IMR-90 (cell line): ENCODE measurements around the gene MEIS2. TPM values are rescaled to one million over a fixed set of nuclear protein-coding genes. Genes with fewer than 3 reads are reported as not detected.
A peak's percentile ranks its signal among the peaks of the same experiment; 100 is the strongest.

ENCODE experiments used
- ATAC-seq: fragments of 200-7000 bp; cut with Tn5 transposase; 2 replicates; pipeline ENCODE4 v1.9.1; 2020; ENCODE audit warnings: low read depth, mild to moderate bottlenecking, moderate library complexity
- Bru-seq: library from RNA; stranded (reverse); fragments of 400-500 nt; gene quantifications from one replicate; lab custom pipeline; 2021; lab: Mats Ljungman, UMichigan
- BruChase-seq, 2 experiments: library from RNA; stranded (reverse); fragments of 400-500 nt; gene quantifications; one replicate each; lab custom pipeline; 2021; lab: Mats Ljungman, UMichigan
- BruUV-seq: library from RNA; stranded (reverse); fragments of 400-500 nt; replicated peaks from 2 replicates; lab custom pipeline; 2021; lab: Mats Ljungman, UMichigan
- CTCF ChIA-PET: fragments of 300-600 bp; formaldehyde crosslinking; extraction: SDS; loops from one replicate; lab custom pipeline; 2021; ENCODE audit warnings: antibody characterized with exemption; lab: Yijun Ruan, JAX
- POLR2A ChIA-PET: fragments of 300-600 bp; sonication (Branson Sonifier 250); formaldehyde crosslinking; loops from one replicate; lab custom pipeline; 2022; ENCODE audit warnings: antibody characterized with exemption; ENCODE audit not compliant: unreplicated experiment; lab: Charles Lee
- DNase-seq: peaks from one replicate; pipeline ENCODE4 v3.0.0; 2013
- H2AFZ ChIP-seq: replicated peaks from 2 replicates; pipeline ENCODE3; 2013; ENCODE audit warnings: low read length, mild to moderate bottlenecking; ENCODE audit not compliant: poor library complexity
- H2AK5ac ChIP-seq: 2 replicates; pipeline ENCODE4 v1.6.1; 2013; ENCODE audit warnings: low read depth, low read length, inconsistent platforms
- H2AK9ac ChIP-seq: replicated peaks from 2 replicates; pipeline ENCODE3; 2013; ENCODE audit warnings: mild to moderate bottlenecking, low read depth, low read length, moderate library complexity; ENCODE audit not compliant: poor library complexity
- H2BK120ac ChIP-seq: 2 replicates; pipeline ENCODE4 v1.6.1; 2013; ENCODE audit warnings: low read depth, low read length, inconsistent platforms
- H2BK15ac ChIP-seq: 3 replicates; pipeline ENCODE4 v1.6.1; 2013; ENCODE audit warnings: low read depth, low read length, inconsistent platforms
- H2BK20ac ChIP-seq: 2 replicates; pipeline ENCODE4 v1.6.1; 2013; ENCODE audit warnings: low read depth, mild to moderate bottlenecking, inconsistent platforms, low read length, moderate library complexity
- H2BK5ac ChIP-seq: 2 replicates; pipeline ENCODE4 v1.6.1; 2013; ENCODE audit warnings: mild to moderate bottlenecking, low read depth, low read length, inconsistent platforms; ENCODE audit not compliant: poor library complexity, severe bottlenecking
- H3K14ac ChIP-seq: replicated peaks from 2 replicates; pipeline ENCODE4 v1.6.1; 2013; ENCODE audit warnings: low read depth, low read length, inconsistent platforms
- H3K18ac ChIP-seq: 2 replicates; pipeline ENCODE4 v1.6.1; 2013; ENCODE audit warnings: low read depth, low read length, control low read depth
- H3K23ac ChIP-seq: 2 replicates; pipeline ENCODE4 v1.6.1; 2013; ENCODE audit warnings: low read depth, low read length, inconsistent platforms
- H3K27ac ChIP-seq: 2 replicates; pipeline ENCODE4 v1.5.1; 2013; ENCODE audit warnings: mild to moderate bottlenecking, control low read depth, low read length; ENCODE audit not compliant: insufficient read depth
- H3K27me3 ChIP-seq: 2 replicates; pipeline ENCODE4 v1.6.1; 2013; ENCODE audit warnings: low read length; ENCODE audit not compliant: control insufficient read depth, insufficient read depth
- H3K36me3 ChIP-seq: 2 replicates; pipeline ENCODE4 v1.6.1; 2013; ENCODE audit warnings: low read length, mixed read lengths; ENCODE audit not compliant: control insufficient read depth, insufficient read depth
- H3K4ac ChIP-seq: 2 replicates; pipeline ENCODE4 v1.6.1; 2013; ENCODE audit warnings: low read depth, low read length, inconsistent platforms
- H3K4me1 ChIP-seq: 2 replicates; pipeline ENCODE4 v1.6.1; 2013; ENCODE audit warnings: low read length, mixed read lengths; ENCODE audit not compliant: control insufficient read depth, insufficient read depth
- H3K4me2 ChIP-seq: 2 replicates; pipeline ENCODE4 v1.6.1; 2013; ENCODE audit warnings: low read depth, mild to moderate bottlenecking, control low read depth, low read length, moderate library complexity
- H3K4me3 ChIP-seq: 2 replicates; pipeline ENCODE4 v1.5.1; 2013; ENCODE audit warnings: low read depth, mild to moderate bottlenecking, control low read depth, low read length, moderate library complexity; ENCODE audit not compliant: insufficient read depth
- H3K56ac ChIP-seq: 2 replicates; pipeline ENCODE4 v1.6.1; 2013; ENCODE audit warnings: low read length, inconsistent platforms; ENCODE audit not compliant: insufficient read depth; ENCODE audit errors: extremely low read depth
- H3K79me1 ChIP-seq, 2 experiments: 2 replicates each; pipeline ENCODE4 v1.6.1; 2013; ENCODE audit warnings: low read length in 2 of 2, inconsistent platforms in 1 of 2, low read depth in 1 of 2
- H3K9ac ChIP-seq: 2 replicates; pipeline ENCODE4 v1.6.1; 2013; ENCODE audit warnings: low read depth, low read length, control low read depth
- H3K9me1 ChIP-seq: 2 replicates; pipeline ENCODE4 v1.6.1; 2013; ENCODE audit warnings: low read length, inconsistent platforms; ENCODE audit not compliant: insufficient read depth
- H3K9me3 ChIP-seq: 2 replicates; pipeline ENCODE4 v1.6.1; 2013; ENCODE audit warnings: low read length; ENCODE audit not compliant: control insufficient read depth, insufficient read depth
- H4K20me1 ChIP-seq: 2 replicates; pipeline ENCODE4 v1.6.1; 2013; ENCODE audit warnings: low read length, inconsistent platforms; ENCODE audit not compliant: insufficient read depth
- H4K5ac ChIP-seq: 2 replicates; pipeline ENCODE4 v1.6.1; 2013; ENCODE audit warnings: mild to moderate bottlenecking, low read depth, low read length, control low read depth
- H4K8ac ChIP-seq, 2 experiments: 2 replicates each; pipeline ENCODE4 v1.6.1; 2013; ENCODE audit warnings: low read depth in 2 of 2, low read length in 2 of 2, control low read depth in 1 of 2, inconsistent platforms in 1 of 2
- H4K91ac ChIP-seq: 2 replicates; pipeline ENCODE4 v1.6.1; 2013; ENCODE audit warnings: low read depth, low read length, inconsistent platforms; ENCODE audit not compliant: insufficient read depth
- CHD1 ChIP-seq: IDR thresholded peaks from 2 replicates; pipeline ENCODE4 v1.6.1; 2012; ENCODE audit warnings: low read depth, low read length, improper control_type of control experiment
- MAFK ChIP-seq: IDR thresholded peaks from 2 replicates; pipeline ENCODE4 v1.6.1; 2012; ENCODE audit warnings: low read depth, low read length, improper control_type of control experiment
- MAZ ChIP-seq: IDR thresholded peaks from 2 replicates; pipeline ENCODE4 v1.6.1; 2012; ENCODE audit warnings: low read depth, mild to moderate bottlenecking, low read length, improper control_type of control experiment, moderate library complexity, borderline replicate concordance
- POLR2A ChIP-seq: IDR thresholded peaks from 2 replicates; pipeline ENCODE4 v1.6.1; 2012; ENCODE audit warnings: mild to moderate bottlenecking, low read depth, low read length
- RCOR1 ChIP-seq: IDR thresholded peaks from 2 replicates; pipeline ENCODE4 v1.6.1; 2012; ENCODE audit warnings: mild to moderate bottlenecking, low read length, improper control_type of control experiment; ENCODE audit not compliant: insufficient replicate concordance
- WGBS, 2 experiments: methylation state at CpG; one replicate each; pipeline versions ENCODE4 v1.1.5 to v1.1.7; 2013; ENCODE audit warnings: missing lambda C conversion rate in 2 of 2; ENCODE audit not compliant: insufficient read length in 1 of 2; ENCODE audit errors: extremely low coverage in 2 of 2; 5-methylcytosine and 5-hydroxymethylcytosine counted together
- dilution Hi-C: fragments of 300-500 bp; cut with HindIII; formaldehyde crosslinking; loops from one replicate; pipeline ENCODE4 v1.14.3; 2018; ENCODE audit warnings: low sequenced_read_pairs; ENCODE audit not compliant: unreplicated experiment
- in situ Hi-C: fragments of 300-500 bp; cut with MboI; formaldehyde crosslinking; loops from 3 replicates; pipeline ENCODE4 v1.14.3; 2019; ENCODE audit warnings: low sequenced_read_pairs, inconsistent platforms, mixed read lengths
- intact Hi-C: fragments of 100-400 bp; cut with micrococcal nuclease; formaldehyde crosslinking; loops from 2 replicates; pipeline ENCODE4 v1.10.0; 2022
- long read RNA-seq: library from polyadenylated mRNA; unstranded; transcript quantifications from one replicate; pipeline ENCODE4 v2.0.0, GENCODE V29; 2021; ENCODE audit not compliant: unreplicated experiment
- polyA plus RNA-seq, 3 experiments: library from polyadenylated mRNA; depleted of rRNA; stranded (reverse); fragments of >200 nt; gene quantifications; 2 replicates each; pipeline ENCODE4 v1.2.3, GENCODE V29; 2012; ENCODE audit warnings: low replicate concordance in 1 of 3
- total RNA-seq: library from RNA; depleted of rRNA; stranded (reverse); fragments of >200 nt; gene quantifications from 2 replicates; pipeline ENCODE4 v1.2.3, GENCODE V29; 2012; rRNA removed

The MEIS2 gene
- total RNA-seq (50.3 and 71.3 TPM in 2 replicates), polyA plus RNA-seq (2012; rRNA removed) (59.9 and 70.1 TPM in 2 replicates), Bru-seq, nascent RNA (percentile 93 among the genes with signal in this experiment), BruChase-seq, experiment 1, labeled RNA remaining after a 6-hour chase (percentile 77 among the genes with signal in this experiment), BruChase-seq, experiment 2, labeled RNA remaining after a 2-hour chase (percentile 90 among the genes with signal in this experiment)
- polyA plus RNA-seq (2012; cell fraction: cytosol; rRNA removed) = 41.7 and 74.2 TPM in 2 replicates
- polyA plus RNA-seq (2012; cell fraction: nucleus; rRNA removed; ENCODE audit: low replicate concordance) = 69.5 and 106 TPM in 2 replicates
- long read RNA-seq, full-length matches to known transcripts = 5 of 27 reads
- long read RNA-seq, partial matches to known transcripts = 9 of 27 reads
- long read RNA-seq, other reads (novel, unspliced or antisense) = 13 of 27 reads

GRCh38 chr15:37100109-37100965, at the start of gene MEIS2:
MEIS2 (minus strand) TSS chr15:37100549; CDS start chr15:37099466, 1,083 bp downstream.
- CTCF ChIA-PET = no interaction called here
- peak within 1 kb of the TSS; percentile 93 for H2AFZ ChIP-seq
- H2BK120ac ChIP-seq = peak within 1 kb of the TSS; percentile 87
- H3K4me2 ChIP-seq = peak within 1 kb of the TSS; percentile 83
- H3K14ac ChIP-seq = peak within 1 kb of the TSS; percentile 97
- peak within 1 kb of the TSS; percentile 95 for H3K23ac ChIP-seq
- in situ Hi-C loops (no loop called here), dilution Hi-C loops (no loop called here), intact Hi-C loops (loop anchor here (1.0 to 10.0 kb wide), 5 partner anchors 32 to 1576 kb away; no protein-coding TSS in a partner anchor)
- peak within 1 kb of the TSS; percentile 94 for H3K18ac ChIP-seq
- H3K4me3 ChIP-seq = peak within 1 kb of the TSS; percentile 94
- peak within 1 kb of the TSS; percentile 94 for H3K4ac ChIP-seq
- H3K9me3 ChIP-seq = no peaks in the 10 kb centered on the region
- H3K9me1 ChIP-seq = no peaks in the 10 kb centered on the region
- peak within 1 kb of the TSS; percentile 97 for H2BK5ac ChIP-seq
- ATAC-seq (peak; percentile 52), DNase-seq (peak; percentile 96)
- peak within 1 kb of the TSS; percentile 87 for H3K56ac ChIP-seq
- TF ChIP-seq RCOR1 (no peak), MAFK (peak; percentile 46), CHD1 (no peak), MAZ (peak; percentile 91), POLR2A (peak; percentile 77)
- H2AK5ac ChIP-seq = peak within 1 kb of the TSS; percentile 87
- no TSS peak for BruUV-seq
- H3K4me1 ChIP-seq = peaks cover 3% of the 10 kb centered on the region
- peak within 1 kb of the TSS; percentile 89 to 91 for H4K8ac ChIP-seq
- H4K20me1 ChIP-seq = peaks cover 7% of the 10 kb centered on the region; the same call in 1 of the 2 replicates
- WGBS, 2 experiments = 0% methylated on average over 2 of the region's 67 CpGs; no CpG with 5 or more reads in 1 of the 2 experiments
- H3K79me1 ChIP-seq = peaks cover 16 to 38% of the 10 kb centered on the region in 2 experiments
- peak within 1 kb of the TSS; percentile 92 for H2AK9ac ChIP-seq
- peaks cover 6% of the 10 kb centered on the region; the same call in 1 of the 2 replicates for H3K36me3 ChIP-seq
- peak within 1 kb of the TSS; percentile 94 for H4K5ac ChIP-seq
- POLR2A ChIA-PET = interaction anchor here (0.7 kb wide), 1 partner anchor 36 kb away, joined by 4 read pairs; no protein-coding TSS in a partner anchor
- H2BK15ac ChIP-seq = peak within 1 kb of the TSS; percentile 48; the same call in 2 of the 3 replicates
- H2BK20ac ChIP-seq = peak within 1 kb of the TSS; percentile 30; the same call in 1 of the 2 replicates
- peak within 1 kb of the TSS; percentile 99 for H3K9ac ChIP-seq
- H4K91ac ChIP-seq = peak within 1 kb of the TSS; percentile 94
- H3K27me3 ChIP-seq = no peaks in the 10 kb centered on the region
- H3K27ac ChIP-seq = peak within 1 kb of the TSS; percentile 99
